AG04450 (cell line): ENCODE data around the gene BTBD18. TPM values are rescaled to one million over a fixed set of nuclear protein-coding genes. Genes with fewer than 3 reads are reported as not detected.

Source experiments
- CTCF ChIA-PET: fragments of 300-600, 350-600 bp; formaldehyde crosslinking; extraction: SDS; loops from one replicate; lab custom pipeline; 2022; ENCODE audit warnings: antibody characterized with exemption, inconsistent platforms; lab: Charles Lee
- POLR2A ChIA-PET: fragments of 350-600 bp; formaldehyde crosslinking; extraction: SDS; loops from one replicate; lab custom pipeline; 2021; ENCODE audit warnings: antibody characterized with exemption, inconsistent platforms; lab: Yijun Ruan, JAX
- DNase-seq: peaks from one replicate; pipeline ENCODE4 v3.0.0-alpha.2; 2011; ENCODE audit warnings: low read depth, low spot score
- H3K27ac ChIP-seq: one replicate; pipeline ENCODE4 v1.5.1; 2012; ENCODE audit warnings: low read depth, low read length, control low read depth
- H3K27me3 ChIP-seq: one replicate; pipeline ENCODE4 v1.6.0; 2012; ENCODE audit warnings: low read length; ENCODE audit not compliant: control insufficient read depth, insufficient read depth
- H3K4me3 ChIP-seq: 2 replicates; pipeline ENCODE4 v1.5.1; 2011; ENCODE audit warnings: mild to moderate bottlenecking, low read depth, low read length, control low read depth
- H3K9me3 ChIP-seq: 2 replicates; pipeline ENCODE4 v1.5.1; 2012; ENCODE audit warnings: low read length; ENCODE audit not compliant: control insufficient read depth, insufficient read depth
- CTCF ChIP-seq: IDR thresholded peaks from 2 replicates; pipeline ENCODE4 v1.5.1; 2011; ENCODE audit warnings: low read depth, low read length, control low read depth, inconsistent platforms
- polyA plus RNA-seq: library from polyadenylated mRNA; depleted of rRNA; stranded (reverse); fragments of >200 nt; gene quantifications from 2 replicates; pipeline ENCODE4 v1.2.3, GENCODE V29; 2011

The BTBD18 gene
- polyA plus RNA-seq, 1 experiment = not detected

- peak; percentile 96 for DNase-seq
- TF ChIP-seq CTCF = no peak
- CTCF ChIA-PET = interaction anchor here (0.5 to 9.9 kb wide), 16 partner anchors 9 to 763 kb away, joined by 3 to 157 read pairs (median 4); partner anchors contain the start of genes BTBD18 and SELENOH
These were observed 9.9 kb upstream of the BTBD18 start, which contains the start of gene CTNND1 for GRCh38 chr11:57761301-57762234. TSS of gene CTNND1 (plus strand) at chr11:57761802. CDS start at chr11:57791479, 29,677 bp downstream.

GRCh38 chr11:57758174-57758573 is 6.6 kb upstream of the BTBD18 start:
- no peak overlapping the region for H3K4me3 ChIP-seq
- no peak for TF ChIP-seq CTCF
- peaks cover under 1% of the 10 kb centered on the region; the same call in 1 of the 2 replicates for H3K9me3 ChIP-seq
- no peak for DNase-seq
- POLR2A ChIA-PET = interaction anchor here (1.1 kb wide), 1 partner anchor 42 kb away, joined by 3 read pairs; no protein-coding TSS in a partner anchor
- no peak overlapping the region for H3K27ac ChIP-seq
- CTCF ChIA-PET = interaction anchor here (0.6 to 3.8 kb wide), 3 partner anchors 24 to 528 kb away, joined by 3 to 45 read pairs (median 7); no protein-coding TSS in a partner anchor
- no peaks in the 10 kb centered on the region for H3K27me3 ChIP-seq

More at GRCh38 chr11:57761301-57762234, 9.9 kb upstream of the BTBD18 start, which contains the start of gene CTNND1:
- POLR2A ChIA-PET = interaction anchor here (0.6 to 2.7 kb wide), 9 partner anchors 10 to 298 kb away, joined by 3 to 15 read pairs (median 5); partner anchors contain the start of genes BTBD18 and SELENOH
- Histone ChIP-seq H3K27me3 (no peaks in the 10 kb centered on the region), H3K4me3 (peak within 1 kb of the TSS; percentile 89), H3K27ac (peak within 1 kb of the TSS; percentile 98), H3K9me3 (no peaks in the 10 kb centered on the region)

- no peak for DNase-seq
- no peak for TF ChIP-seq CTCF
- CTCF ChIA-PET = interaction anchor here (0.6 to 9.6 kb wide), 4 partner anchors 8 to 49 kb away, joined by 8 to 149 read pairs (median 10); partner anchors contain the start of genes CTNND1 and SELENOH
- peaks cover 7% of the 10 kb centered on the region; the same call in 1 of the 2 replicates for H3K9me3 ChIP-seq
- POLR2A ChIA-PET = interaction anchor here (1.4 to 1.8 kb wide), 2 partner anchors 8 to 11 kb away, joined by 3 to 4 read pairs; partner anchors contain the start of genes CTNND1 and SELENOH
- H3K27me3 ChIP-seq = no peaks in the 10 kb centered on the region
- no peak overlapping the region for H3K4me3 ChIP-seq
- H3K27ac ChIP-seq = no peak overlapping the region
These were observed 1.3 kb upstream of the BTBD18 start for GRCh38 chr11:57752954-57753353.

GRCh38 chr11:57751176-57751575 is 443 bp downstream of the BTBD18 start:
- no peak overlapping the region for H3K27ac ChIP-seq
- DNase-seq = no peak
- POLR2A ChIA-PET = interaction anchor here (1.4 to 1.8 kb wide), 2 partner anchors 10 to 50 kb away, joined by 3 to 6 read pairs; partner anchors contain the start of gene CTNND1
- H3K27me3 ChIP-seq = no peaks in the 10 kb centered on the region
- CTCF ChIA-PET = interaction anchor here (0.5 to 9.6 kb wide), 20 partner anchors 9 to 775 kb away, joined by 3 to 149 read pairs (median 4); partner anchors contain the start of genes CTNND1 and SELENOH
- peaks cover 7% of the 10 kb centered on the region; the same call in 1 of the 2 replicates for H3K9me3 ChIP-seq
- no peak for TF ChIP-seq CTCF
- no peak overlapping the region for H3K4me3 ChIP-seq
